Trophoblast cell (in vitro differentiated cells and primary cell): ENCODE measurements around the gene CD300LB.
"Not testable (repeated sequence)": the region's sequence is repeated elsewhere in the genome, so short reads cannot be mapped to it uniquely, and the experiment has no call there.

Experiments used
- DNase-seq, 2 donors: peaks; one replicate each; pipeline ENCODE4 v3.0.0-alpha.2; 2016
- H2AFZ ChIP-seq: 2 replicates; pipeline ENCODE4 v1.6.1; 2013; ENCODE audit warnings: low read length, moderate library complexity, mild to moderate bottlenecking; ENCODE audit not compliant: insufficient read depth, poor library complexity
- H2AK5ac ChIP-seq: 2 replicates; pipeline ENCODE4 v1.6.1; 2013; ENCODE audit warnings: mild to moderate bottlenecking, low read length
- H2BK120ac ChIP-seq: 2 replicates; pipeline ENCODE4 v1.6.1; 2013; ENCODE audit warnings: low read length, mild to moderate bottlenecking, moderate library complexity; ENCODE audit not compliant: insufficient read depth, poor library complexity
- H2BK12ac ChIP-seq: 2 replicates; pipeline ENCODE4 v1.6.1; 2013; ENCODE audit warnings: mild to moderate bottlenecking, low read length, moderate library complexity
- H2BK5ac ChIP-seq: 2 replicates; pipeline ENCODE4 v1.6.1; 2013; ENCODE audit warnings: low read length, low read depth, moderate library complexity, mild to moderate bottlenecking; ENCODE audit not compliant: poor library complexity
- H3K14ac ChIP-seq: 2 replicates; pipeline ENCODE4 v1.6.1; 2013; ENCODE audit warnings: mild to moderate bottlenecking, low read length
- H3K18ac ChIP-seq: 2 replicates; pipeline ENCODE4 v1.6.1; 2013; ENCODE audit warnings: mild to moderate bottlenecking, low read length
- H3K23ac ChIP-seq: 2 replicates; pipeline ENCODE4 v1.6.1; 2013; ENCODE audit warnings: low read length
- H3K27ac ChIP-seq: 2 replicates; pipeline ENCODE4 v1.5.1; 2013; ENCODE audit warnings: low read depth, mild to moderate bottlenecking, inconsistent platforms, low read length, moderate library complexity
- H3K27me3 ChIP-seq: 2 replicates; pipeline ENCODE4 v1.6.1; 2013; ENCODE audit warnings: inconsistent platforms, mild to moderate bottlenecking, low read length, moderate library complexity; ENCODE audit not compliant: insufficient read depth
- H3K36me3 ChIP-seq, 2 experiments: 1 replicate in 1 of 2; 2 replicates in 1 of 2; pipeline ENCODE4 v1.6.1; 2013; ENCODE audit warnings: low read length in 2 of 2, mild to moderate bottlenecking in 2 of 2, moderate library complexity in 1 of 2; ENCODE audit not compliant: insufficient read depth in 2 of 2, control insufficient read depth in 1 of 2
- H3K4ac ChIP-seq: 2 replicates; pipeline ENCODE4 v1.6.1; 2013; ENCODE audit warnings: low read depth, mild to moderate bottlenecking, low read length, moderate library complexity
- H3K4me1 ChIP-seq, 2 experiments: 1 replicate in 1 of 2; 2 replicates in 1 of 2; pipeline ENCODE4 v1.6.1; 2013; ENCODE audit warnings: low read length in 2 of 2, mild to moderate bottlenecking in 2 of 2, moderate library complexity in 1 of 2; ENCODE audit not compliant: insufficient read depth in 2 of 2, control insufficient read depth in 1 of 2
- H3K4me2 ChIP-seq: 2 replicates; pipeline ENCODE4 v1.6.1; 2013; ENCODE audit warnings: inconsistent platforms, mild to moderate bottlenecking, low read length, moderate library complexity
- H3K4me3 ChIP-seq: 2 replicates; pipeline ENCODE4 v1.5.1; 2013; ENCODE audit warnings: mild to moderate bottlenecking, low read depth, low read length, inconsistent platforms
- H3K79me1 ChIP-seq: one replicate; pipeline ENCODE4 v1.6.1; 2013; ENCODE audit warnings: low read length
- H3K79me2 ChIP-seq: 2 replicates; pipeline ENCODE4 v1.6.1; 2013; ENCODE audit warnings: low read length, mild to moderate bottlenecking; ENCODE audit not compliant: control insufficient read depth, insufficient read depth, poor library complexity
- H3K9ac ChIP-seq: 2 replicates; pipeline ENCODE4 v1.6.1; 2013; ENCODE audit warnings: mild to moderate bottlenecking, low read length
- H3K9me3 ChIP-seq: 2 replicates; pipeline ENCODE4 v1.6.1; 2013; ENCODE audit warnings: low read depth, mild to moderate bottlenecking, control low read depth, inconsistent platforms, low read length; ENCODE audit not compliant: insufficient read depth
- H4K12ac ChIP-seq: 2 replicates; pipeline ENCODE4 v1.6.1; 2013; ENCODE audit warnings: low read depth, mild to moderate bottlenecking, low read length, moderate library complexity
- H4K8ac ChIP-seq: 2 replicates; pipeline ENCODE4 v1.6.1; 2013; ENCODE audit warnings: low read depth, mild to moderate bottlenecking, low read length, moderate library complexity
- H4K91ac ChIP-seq: one replicate; pipeline ENCODE4 v1.6.1; 2013; ENCODE audit warnings: low read depth, mild to moderate bottlenecking, low read length, moderate library complexity
- WGBS: extraction: QIAGEN DNeasy Blood & Tissue Kit; methylation state at CpG from one replicate; pipeline ENCODE4 v1.1.7; 2013; ENCODE audit warnings: missing lambda C conversion rate; ENCODE audit not compliant: insufficient read length, insufficient coverage; ENCODE audit errors: extremely low coverage; 5-methylcytosine and 5-hydroxymethylcytosine counted together

The CD300LB gene

GRCh38 chr17:74518413-74518981 is 12.8 kb downstream of the CD300LB start:
- H4K12ac ChIP-seq, H3K27ac ChIP-seq, H2BK120ac ChIP-seq, H3K79me1 ChIP-seq, H3K9ac ChIP-seq, H3K4me1 ChIP-seq, H2BK12ac ChIP-seq, H3K4me3 ChIP-seq, H4K91ac ChIP-seq, H3K18ac ChIP-seq, H3K4me2 ChIP-seq, H2BK5ac ChIP-seq, DNase-seq, H2AFZ ChIP-seq, H3K23ac ChIP-seq, H3K79me2 ChIP-seq, H3K14ac ChIP-seq, H2AK5ac ChIP-seq, H3K36me3 ChIP-seq, H4K8ac ChIP-seq, H3K4ac ChIP-seq, H3K27me3 ChIP-seq: not testable (repeated sequence)
- peaks cover 37% of the 10 kb centered on the region for H3K9me3 ChIP-seq
- no CpG with 5 or more reads among the region's 6 CpGs for WGBS

- Histone ChIP-seq H3K4ac (no peak overlapping the region), H3K4me2 (no peak overlapping the region), H2BK120ac (no peak overlapping the region), H3K36me3 (no peaks in the 10 kb centered on the region), H2BK5ac (no peak overlapping the region), H3K79me1 (no peaks in the 10 kb centered on the region), H3K27me3 (no peaks in the 10 kb centered on the region), H3K9me3 (peaks cover 26% of the 10 kb centered on the region), H3K79me2 (no peaks in the 10 kb centered on the region), H3K9ac (no peak overlapping the region), H2AK5ac (no peak overlapping the region), H2AFZ (no peak overlapping the region), H3K4me1 (no peaks in the 10 kb centered on the region), H3K14ac (no peak overlapping the region), H2BK12ac (no peak overlapping the region), H3K27ac (no peak overlapping the region), H3K18ac (no peak overlapping the region), H3K4me3 (no peak overlapping the region), H4K91ac (no peak overlapping the region), H3K23ac (no peak overlapping the region), H4K12ac (no peak overlapping the region), H4K8ac (no peak overlapping the region)
- no peak for DNase-seq
- no CpG with 5 or more reads among the region's 3 CpGs for WGBS
Observed at GRCh38 chr17:74516561-74517328, 14.5 kb downstream of the CD300LB start.

- H2AK5ac ChIP-seq = no peak overlapping the region
- no peak overlapping the region for H3K9ac ChIP-seq
- no peak overlapping the region for H3K4me3 ChIP-seq
- no peak overlapping the region for H2BK5ac ChIP-seq
- H3K4ac ChIP-seq = no peak overlapping the region
- H3K36me3 ChIP-seq = no peaks in the 10 kb centered on the region
- H4K8ac ChIP-seq = no peak overlapping the region
- H2BK12ac ChIP-seq = no peak overlapping the region
- H3K23ac ChIP-seq = no peak overlapping the region
- H2AFZ ChIP-seq = no peak overlapping the region
- H2BK120ac ChIP-seq = no peak overlapping the region
- H3K4me1 ChIP-seq = no peaks in the 10 kb centered on the region
- H4K12ac ChIP-seq = no peak overlapping the region
- DNase-seq = no peak
- no peak overlapping the region for H3K4me2 ChIP-seq
- no peaks in the 10 kb centered on the region for H3K79me2 ChIP-seq
- peaks cover 20% of the 10 kb centered on the region for H3K9me3 ChIP-seq
- H3K18ac ChIP-seq = no peak overlapping the region
- H3K14ac ChIP-seq = no peak overlapping the region
- H4K91ac ChIP-seq = no peak overlapping the region
- no peaks in the 10 kb centered on the region for H3K27me3 ChIP-seq
- WGBS = no CpG with 5 or more reads among the region's 4 CpGs
- no peaks in the 10 kb centered on the region for H3K79me1 ChIP-seq
- no peak overlapping the region for H3K27ac ChIP-seq
Observed at GRCh38 chr17:74515941-74516340, 15.3 kb downstream of the CD300LB start.

GRCh38 chr17:74514632-74515334 is 16.5 kb downstream of the CD300LB start:
- H3K4ac ChIP-seq = no peak overlapping the region
- H3K14ac ChIP-seq = no peak overlapping the region
- H2AFZ ChIP-seq = no peak overlapping the region
- no peaks in the 10 kb centered on the region for H3K79me2 ChIP-seq
- H3K4me1 ChIP-seq = no peaks in the 10 kb centered on the region
- no peak overlapping the region for H3K4me2 ChIP-seq
- H2AK5ac ChIP-seq = no peak overlapping the region
- H2BK12ac ChIP-seq = no peak overlapping the region
- H3K9ac ChIP-seq = no peak overlapping the region
- no peaks in the 10 kb centered on the region for H3K79me1 ChIP-seq
- no peaks in the 10 kb centered on the region for H3K36me3 ChIP-seq
- no peak overlapping the region for H3K27ac ChIP-seq
- H4K8ac ChIP-seq = no peak overlapping the region
- peaks cover 17% of the 10 kb centered on the region for H3K9me3 ChIP-seq
- DNase-seq = no peak
- H4K12ac ChIP-seq = no peak overlapping the region
- H2BK120ac ChIP-seq = no peak overlapping the region
- H3K4me3 ChIP-seq = peak overlapping the region; percentile 32
- H4K91ac ChIP-seq = no peak overlapping the region
- no peak overlapping the region for H3K23ac ChIP-seq
- H2BK5ac ChIP-seq = no peak overlapping the region
- H3K27me3 ChIP-seq = no peaks in the 10 kb centered on the region
- WGBS = no CpG with 5 or more reads among the region's 10 CpGs
- no peak overlapping the region for H3K18ac ChIP-seq
